ENCODE measurements around the gene MRPL34. TPM values are rescaled to one million over a fixed set of nuclear protein-coding genes. Genes with fewer than 3 reads are reported as not detected.

MRPL34 gene
- total RNA-seq, 4 donors from 2014 or later: 145 to 369 (median 249) TPM

- intact Hi-C loops (cut with DNase I; ENCODE audit: low total_unique reads) (no loop called here), in situ Hi-C loops (cut with MboI; ENCODE audit: low sequenced_read_pairs in 4 of 4) (no loop called here)
- ATAC-seq (no peak), DNase-seq (no peak)
- Histone ChIP-seq H3K27ac (no peak overlapping the region), H3K27me3 (no peaks in the 10 kb centered on the region), H3K9me3 (no peaks in the 10 kb centered on the region), H3K4me3 (no peak overlapping the region), H3K4me1 (no peaks in the 10 kb centered on the region), H3K36me3 (peaks cover 0 to 58% of the 10 kb centered on the region in 2 donors)
- TF ChIP-seq POLR2A (IDR thresholded peaks at IDR 0.05): no peak
Observed at GRCh38 chr19:17318966-17319365, 13.3 kb downstream of the MRPL34 start.

- TF ChIP-seq CTCF (IDR thresholded peaks at IDR 0.05 in 4 of 5, conservative IDR thresholded peaks at IDR 0.05 in 1 of 5) (no peak), POLR2A (IDR thresholded peaks at IDR 0.05) (no peak)
- H3K27me3 ChIP-seq: no peaks in the 10 kb centered on the region
- no peaks in the 10 kb centered on the region for H3K9me3 ChIP-seq
- H3K4me3 ChIP-seq: no peak overlapping the region
- DNase-seq (no peak), ATAC-seq (no peak)
- peaks cover 0 to 51% of the 10 kb centered on the region in 2 donors for H3K36me3 ChIP-seq
- intact Hi-C loops (cut with DNase I; ENCODE audit: low total_unique reads) (no loop called here), in situ Hi-C loops (cut with MboI; ENCODE audit: low sequenced_read_pairs in 4 of 4) (no loop called here)
- no peak overlapping the region for H3K27ac ChIP-seq
- no peaks in the 10 kb centered on the region for H3K4me1 ChIP-seq
Observed at GRCh38 chr19:17319473-17320238, 14.0 kb downstream of the MRPL34 start.

- no peak for ATAC-seq
- DNase-seq: no peak
- Histone ChIP-seq H3K27me3 (no peaks in the 10 kb centered on the region), H3K4me3 (no peak overlapping the region), H3K36me3 (peaks cover 0 to 43% of the 10 kb centered on the region in 2 donors), H3K4me1 (no peaks in the 10 kb centered on the region), H3K27ac (no peak overlapping the region), H3K9me3 (no peaks in the 10 kb centered on the region)
- intact Hi-C loops (cut with DNase I; ENCODE audit: low total_unique reads): no loop called here
- TF ChIP-seq CTCF (IDR thresholded peaks at IDR 0.05 in 4 of 5, conservative IDR thresholded peaks at IDR 0.05 in 1 of 5) (no peak), POLR2A (IDR thresholded peaks at IDR 0.05) (no peak)
- in situ Hi-C loops (cut with MboI; ENCODE audit: low sequenced_read_pairs in 4 of 4): no loop called here
Observed at GRCh38 chr19:17320435-17320834, 14.8 kb downstream of the MRPL34 start.

- Histone ChIP-seq H3K4me3 (no peak overlapping the region), H3K27me3 (no peaks in the 10 kb centered on the region), H3K4me1 (no peaks in the 10 kb centered on the region), H3K27ac (no peak overlapping the region), H3K9me3 (no peaks in the 10 kb centered on the region), H3K36me3 (peaks cover 0 to 30% of the 10 kb centered on the region in 2 donors)
- ATAC-seq (no peak), DNase-seq (no peak)
- intact Hi-C loops (cut with DNase I; ENCODE audit: low total_unique reads) (no loop called here), in situ Hi-C loops (cut with MboI; ENCODE audit: low sequenced_read_pairs in 4 of 4) (no loop called here)
- TF ChIP-seq POLR2A (IDR thresholded peaks at IDR 0.05): no peak
- no peak for TF ChIP-seq CTCF (IDR thresholded peaks at IDR 0.05 in 4 of 5, conservative IDR thresholded peaks at IDR 0.05 in 1 of 5)
Observed at GRCh38 chr19:17321655-17322489, 16.2 kb downstream of the MRPL34 start.

GRCh38 chr19:17322854-17323253 is 17.2 kb downstream of the MRPL34 start:
- DNase-seq: no peak
- in situ Hi-C loops (cut with MboI; ENCODE audit: low sequenced_read_pairs in 4 of 4): no loop called here
- H3K4me1 ChIP-seq: no peaks in the 10 kb centered on the region
- no peak overlapping the region for H3K4me3 ChIP-seq
- ATAC-seq: no peak
- no peaks in the 10 kb centered on the region for H3K27me3 ChIP-seq
- TF ChIP-seq POLR2A (IDR thresholded peaks at IDR 0.05) (no peak), CTCF (IDR thresholded peaks at IDR 0.05 in 4 of 5, conservative IDR thresholded peaks at IDR 0.05 in 1 of 5) (no peak)
- no peaks in the 10 kb centered on the region for H3K9me3 ChIP-seq
- H3K27ac ChIP-seq: no peak overlapping the region
- H3K36me3 ChIP-seq: peaks cover 0 to 28% of the 10 kb centered on the region in 2 donors
- intact Hi-C loops (cut with DNase I; ENCODE audit: low total_unique reads): no loop called here
